Activated T-cell treated with anti-CD3 and anti-CD28 coated beads, Interleukin-2, amount 50 U/mL, for 72 hours (primary cell): ENCODE data around the gene SUMO4. TPM values are rescaled to one million over a fixed set of nuclear protein-coding genes. Genes with fewer than 3 reads are reported as not detected.
"Not testable (repeated sequence)": the region's sequence is repeated elsewhere in the genome, so short reads cannot be mapped to it uniquely, and the experiment has no call there.

ENCODE experiments used
- ATAC-seq, 2 donors: fragments of 150-1000 bp; cut with Tn5 transposase; replicated peaks in 1 of 2; 2 replicates each; pipeline ENCODE4 v1.10.0; 2021; ENCODE audit warnings: moderate library complexity in 2 of 2, mild to moderate bottlenecking in 1 of 2
- DNase-seq, 2 donors: peaks; one replicate each; pipeline ENCODE4 v3.0.0; 2021 to 2022; ENCODE audit warnings: mixed read lengths in 1 of 2
- H3K27ac Mint-ChIP-seq: one replicate; pipeline ENCODE4 v1.8.0; 2022; ENCODE audit warnings: mild to moderate bottlenecking, moderate library complexity, mixed read lengths
- H3K27me3 Mint-ChIP-seq: one replicate; pipeline ENCODE4 v1.8.0; 2022; ENCODE audit warnings: low read depth, mixed read lengths
- H3K36me3 Mint-ChIP-seq, 2 donors: one replicate each; pipeline ENCODE4 v1.8.0; 2022; ENCODE audit warnings: mixed read lengths in 2 of 2, mild to moderate bottlenecking in 1 of 2; ENCODE audit not compliant: insufficient read depth in 2 of 2
- H3K4me1 Mint-ChIP-seq: one replicate; pipeline ENCODE4 v1.8.0; 2022; ENCODE audit warnings: low read depth, mixed read lengths
- H3K4me3 Mint-ChIP-seq, 2 donors: one replicate each; pipeline ENCODE4 v1.8.0; 2022; ENCODE audit warnings: mild to moderate bottlenecking in 2 of 2, mixed read lengths in 2 of 2, moderate library complexity in 2 of 2
- H3K9me3 Mint-ChIP-seq, 2 donors: one replicate each; pipeline ENCODE4 v1.8.0; 2022; ENCODE audit warnings: mixed read lengths in 2 of 2
- total RNA-seq, 2 donors: library from RNA; stranded (reverse); gene quantifications; one replicate each; pipeline ENCODE4 v1.2.3, GENCODE V29; 2022

SUMO4 gene
- total RNA-seq, 2 donors from 2014 or later = 5.4 to 7.2 TPM

GRCh38 chr6:149440735-149441671, 40.9 kb downstream of the SUMO4 start:
- H3K36me3 Mint-ChIP-seq = peaks cover 6 to 12% of the 10 kb centered on the region in 2 donors
- no peak for DNase-seq
- peaks cover 53% of the 10 kb centered on the region for H3K4me1 Mint-ChIP-seq
- H3K27me3 Mint-ChIP-seq = no peaks in the 10 kb centered on the region
- peak overlapping the region; percentile 66 for H3K27ac Mint-ChIP-seq
- H3K9me3 Mint-ChIP-seq = peaks cover 0 to 4% of the 10 kb centered on the region in 2 donors
- no peak for ATAC-seq
- no peak overlapping the region for H3K4me3 Mint-ChIP-seq

DNA sequence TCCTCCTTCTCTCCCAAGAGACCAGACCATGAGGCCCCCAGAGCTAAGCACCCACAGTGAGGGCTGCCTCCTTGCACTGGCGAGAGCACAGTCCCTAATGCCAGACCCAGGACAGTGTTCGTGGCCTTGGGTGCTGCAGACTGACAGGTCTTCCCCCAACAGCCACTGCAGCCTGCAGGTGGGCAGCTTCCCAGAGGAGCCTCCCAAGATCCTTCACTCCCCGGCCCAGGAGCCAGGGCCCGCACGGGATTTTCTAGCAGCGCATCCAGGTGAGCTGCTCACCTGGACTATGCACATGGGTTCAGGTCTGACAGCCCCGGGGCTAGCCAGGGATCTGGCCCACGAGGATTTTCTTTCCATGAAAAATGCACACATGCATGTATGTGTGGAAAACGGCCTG, 41.7 kb downstream of the SUMO4 start:
- peaks cover 6 to 12% of the 10 kb centered on the region in 2 donors for H3K36me3 Mint-ChIP-seq
- no peak overlapping the region for H3K4me3 Mint-ChIP-seq
- no peaks in the 10 kb centered on the region for H3K27me3 Mint-ChIP-seq
- no peak for DNase-seq
- peak overlapping the region; percentile 66 for H3K27ac Mint-ChIP-seq
- peaks cover 0 to 4% of the 10 kb centered on the region in 2 donors for H3K9me3 Mint-ChIP-seq
- H3K4me1 Mint-ChIP-seq = peaks cover 60% of the 10 kb centered on the region
- ATAC-seq = no peak

- Mint-ChIP-seq H3K36me3 (peaks cover 5 to 12% of the 10 kb centered on the region in 2 donors), H3K9me3 (peaks cover 0 to 4% of the 10 kb centered on the region in 2 donors), H3K27ac (peak overlapping the region; percentile 90), H3K4me3 (no peak overlapping the region), H3K4me1 (peaks cover 43% of the 10 kb centered on the region), H3K27me3 (no peaks in the 10 kb centered on the region)
- DNase-seq = peak in 1 of 2 donors; percentile 45
- ATAC-seq = peak; percentile 46 to 55
These were observed 43.5 kb downstream of the SUMO4 start for GRCh38 chr6:149443411-149444181.

GRCh38 chr6:149444360-149445094, 44.5 kb downstream of the SUMO4 start:
- not testable (repeated sequence) for H3K27me3 Mint-ChIP-seq, DNase-seq, H3K9me3 Mint-ChIP-seq, H3K4me3 Mint-ChIP-seq
- H3K4me1 Mint-ChIP-seq = peaks cover 33% of the 10 kb centered on the region
- peaks cover 6 to 13% of the 10 kb centered on the region in 2 donors for H3K36me3 Mint-ChIP-seq
- peak overlapping the region; percentile 57 for H3K27ac Mint-ChIP-seq
- peak; percentile 22 to 32 for ATAC-seq

DNA sequence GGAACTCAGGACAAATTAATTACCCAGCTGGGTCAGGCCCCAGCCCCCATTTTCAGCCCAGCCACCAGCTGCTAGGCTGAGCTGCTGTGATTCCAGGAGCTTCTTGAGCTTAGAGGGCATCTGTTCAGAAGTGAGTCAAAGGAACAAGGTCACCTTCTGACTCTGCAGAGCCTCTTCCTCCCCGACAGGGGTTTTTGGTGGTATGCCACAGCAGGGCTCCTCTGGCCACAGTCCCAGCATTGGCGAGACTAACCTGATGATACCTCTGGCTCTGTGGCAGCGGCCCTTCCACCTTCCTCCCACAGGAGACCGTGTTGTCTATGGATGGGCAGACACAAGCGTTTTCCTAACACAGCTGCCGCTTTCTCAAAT, 45.0 kb downstream of the SUMO4 start:
- DNase-seq (peak; percentile 73), ATAC-seq (peak; percentile 75 to 79)
- no peak overlapping the region for H3K27ac Mint-ChIP-seq
- no peaks in the 10 kb centered on the region for H3K27me3 Mint-ChIP-seq
- H3K9me3 Mint-ChIP-seq = peaks cover 0 to 4% of the 10 kb centered on the region in 2 donors
- peaks cover 29% of the 10 kb centered on the region for H3K4me1 Mint-ChIP-seq
- H3K4me3 Mint-ChIP-seq = no peak overlapping the region
- peaks cover 8 to 15% of the 10 kb centered on the region in 2 donors for H3K36me3 Mint-ChIP-seq

GRCh38 chr6:149445573-149445972, 45.5 kb downstream of the SUMO4 start:
- Mint-ChIP-seq H3K4me1 (peaks cover 29% of the 10 kb centered on the region), H3K27ac (no peak overlapping the region), H3K9me3 (peaks cover 0 to 4% of the 10 kb centered on the region in 2 donors), H3K27me3 (no peaks in the 10 kb centered on the region), H3K36me3 (peaks cover 10 to 15% of the 10 kb centered on the region in 2 donors), H3K4me3 (no peak overlapping the region)
- ATAC-seq = no peak
- no peak for DNase-seq

DNA sequence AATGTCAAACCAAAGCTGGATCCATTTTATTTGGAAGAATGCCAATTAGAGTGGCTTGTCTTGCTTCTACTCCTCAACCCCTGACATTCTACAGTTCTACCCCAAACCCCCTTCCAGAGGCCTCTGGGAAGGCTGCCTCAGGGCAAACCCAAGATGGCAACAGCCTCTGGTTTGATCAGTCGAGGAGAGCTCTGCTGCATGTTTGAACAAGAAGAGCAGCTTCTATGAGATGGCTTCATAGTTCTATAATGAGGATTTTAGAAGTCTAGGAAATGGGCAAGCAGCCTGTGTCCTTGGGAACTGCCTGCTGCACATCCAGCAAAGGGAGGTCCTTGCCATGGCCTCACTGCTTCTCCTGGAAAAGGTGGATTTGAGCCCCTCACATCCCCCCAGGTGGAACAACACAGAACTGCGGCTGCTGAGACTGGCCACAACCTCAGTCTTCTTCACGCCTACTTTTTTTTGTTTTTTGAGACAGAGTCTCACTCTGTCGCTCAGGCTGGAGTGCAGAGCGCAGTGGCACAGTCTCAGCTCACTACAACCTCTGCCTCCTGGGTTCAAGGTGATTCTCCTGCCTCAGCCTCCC, 46.8 kb downstream of the SUMO4 start:
- no peaks in the 10 kb centered on the region for H3K27me3 Mint-ChIP-seq
- H3K36me3 Mint-ChIP-seq = peaks cover 11 to 15% of the 10 kb centered on the region in 2 donors
- DNase-seq (no peak), ATAC-seq (no peak)
- H3K9me3 Mint-ChIP-seq = peaks cover 0 to 4% of the 10 kb centered on the region in 2 donors
- no peak overlapping the region for H3K4me3 Mint-ChIP-seq
- H3K4me1 Mint-ChIP-seq = peaks cover 31% of the 10 kb centered on the region
- peak overlapping the region; percentile 75 for H3K27ac Mint-ChIP-seq

DNA sequence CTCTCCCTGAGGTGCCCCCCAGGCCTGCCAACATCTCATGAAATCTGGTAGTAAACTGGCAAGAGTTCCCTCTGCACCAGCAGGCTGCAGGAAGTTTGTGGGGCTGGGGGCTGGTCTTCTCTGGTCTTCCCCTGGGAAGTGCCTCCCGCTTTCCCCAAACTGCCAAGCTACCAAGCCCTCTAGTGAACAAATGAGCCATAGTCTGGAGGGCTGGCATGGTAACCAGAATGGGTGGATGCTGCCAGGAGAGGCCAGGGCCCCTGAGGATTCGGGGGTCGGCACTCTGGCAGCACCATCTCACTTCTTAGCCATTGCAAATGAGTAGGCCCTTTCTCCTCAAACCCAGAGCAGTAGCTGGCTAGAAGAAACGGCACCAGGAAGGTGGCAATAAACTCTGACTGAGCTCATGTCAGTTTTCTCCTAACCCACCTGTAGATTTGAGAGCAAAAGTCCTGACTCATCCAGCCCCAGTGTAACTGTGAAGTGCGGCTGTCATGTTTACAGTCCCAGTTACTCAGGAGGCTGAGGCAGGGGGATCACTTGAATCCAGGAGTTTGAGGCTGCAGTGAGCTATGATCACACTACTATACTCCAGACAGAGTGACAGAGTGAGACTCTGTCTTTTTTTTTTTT, 48.9 kb downstream of the SUMO4 start:
- Mint-ChIP-seq H3K36me3 (peaks cover 9 to 11% of the 10 kb centered on the region in 2 donors), H3K27me3 (no peaks in the 10 kb centered on the region), H3K9me3 (peaks cover 0 to 4% of the 10 kb centered on the region in 2 donors), H3K4me3 (no peak overlapping the region), H3K4me1 (peaks cover 27% of the 10 kb centered on the region), H3K27ac (no peak overlapping the region)
- ATAC-seq (no peak), DNase-seq (no peak)

DNA sequence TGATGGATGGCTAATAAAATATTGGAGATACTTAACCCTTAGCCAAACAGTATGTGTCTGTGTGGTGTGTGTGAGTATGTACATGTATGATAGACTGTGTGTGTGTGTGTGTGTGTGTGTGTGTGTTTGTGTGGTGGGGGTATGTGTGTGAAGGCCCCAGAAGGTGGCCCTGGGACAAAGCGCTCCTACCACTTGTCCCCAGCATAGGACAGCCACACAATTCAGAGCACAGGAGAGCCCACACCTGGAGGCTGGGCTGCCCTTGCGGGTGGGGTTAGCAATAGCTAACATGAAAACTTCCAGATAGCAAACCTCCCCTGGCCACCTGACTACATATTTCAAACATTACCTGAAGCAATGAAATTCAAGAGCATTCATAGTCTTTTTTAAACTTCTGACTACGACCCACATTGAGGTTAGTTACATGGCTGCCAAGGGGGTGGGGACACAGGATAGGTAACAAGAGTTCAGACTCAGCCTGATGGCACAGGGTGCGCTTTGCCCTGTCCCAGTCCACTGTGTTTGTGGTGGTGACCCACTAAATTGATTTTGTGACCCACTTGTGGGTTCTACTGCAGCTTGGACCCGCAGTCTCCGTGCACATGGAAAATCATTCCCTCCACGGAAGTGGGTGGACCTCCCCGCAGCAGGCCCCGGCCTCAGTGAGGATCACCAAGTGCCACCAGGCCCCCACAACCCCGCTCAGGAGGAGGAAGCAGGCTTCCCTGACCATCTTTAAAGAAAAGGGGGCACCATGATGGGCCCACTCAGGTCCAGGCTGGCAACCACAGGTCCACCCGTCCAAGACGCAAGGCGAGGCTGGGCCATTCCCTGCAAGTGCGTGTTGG, 50.0 kb downstream of the SUMO4 start:
- ATAC-seq = no peak
- DNase-seq = no peak
- Mint-ChIP-seq H3K4me3 (peak overlapping the region in 1 of 2 donors; percentile 65), H3K9me3 (no peaks in the 10 kb centered on the region), H3K27ac (no peak overlapping the region), H3K4me1 (peaks cover 22% of the 10 kb centered on the region), H3K27me3 (no peaks in the 10 kb centered on the region), H3K36me3 (peaks cover 5 to 11% of the 10 kb centered on the region in 2 donors)
